SIG-M5 (cell line): ENCODE data around the gene SPATA20.

Source experiments
- DNase-seq: peaks from one replicate; lab custom pipeline; 2025; lab: John Stamatoyannopoulos, UW

SPATA20 gene

DNA sequence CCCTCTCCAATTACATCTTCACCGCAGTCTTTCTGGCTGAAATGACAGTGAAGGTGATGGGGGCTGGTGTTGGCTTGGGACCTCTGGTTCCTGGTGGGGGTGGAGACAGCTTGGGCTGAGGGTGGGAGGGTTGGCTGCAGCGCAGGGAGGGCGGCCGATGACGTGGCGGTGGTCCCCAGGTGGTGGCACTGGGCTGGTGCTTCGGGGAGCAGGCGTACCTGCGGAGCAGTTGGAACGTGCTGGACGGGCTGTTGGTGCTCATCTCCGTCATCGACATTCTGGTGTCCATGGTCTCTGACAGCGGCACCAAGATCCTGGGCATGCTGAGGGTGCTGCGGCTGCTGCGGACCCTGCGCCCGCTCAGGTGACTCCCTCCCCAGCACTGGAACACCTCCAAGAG is 55.9 kb downstream of the SPATA20 start:
- no peak for DNase-seq

DNA sequence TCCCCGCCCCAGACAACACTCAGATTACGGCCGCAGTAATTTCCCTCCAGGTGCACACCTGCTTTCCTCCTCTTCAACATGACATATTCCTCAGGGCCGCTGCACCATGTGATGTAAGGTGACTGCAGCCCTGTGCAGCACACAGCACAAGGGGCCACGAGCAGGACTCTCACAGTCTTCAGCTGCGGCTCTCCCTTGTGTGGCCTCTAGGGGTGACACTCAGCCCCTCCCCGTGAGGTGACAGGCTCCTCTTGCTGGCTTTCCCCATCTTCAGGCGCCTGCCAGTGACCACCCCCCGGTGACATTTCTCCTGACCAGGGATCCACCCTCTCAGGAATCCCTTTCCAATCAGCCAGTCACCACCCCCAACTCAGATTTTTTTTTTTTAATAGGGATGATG is 56.4 kb downstream of the SPATA20 start:
- no peak for DNase-seq

DNA sequence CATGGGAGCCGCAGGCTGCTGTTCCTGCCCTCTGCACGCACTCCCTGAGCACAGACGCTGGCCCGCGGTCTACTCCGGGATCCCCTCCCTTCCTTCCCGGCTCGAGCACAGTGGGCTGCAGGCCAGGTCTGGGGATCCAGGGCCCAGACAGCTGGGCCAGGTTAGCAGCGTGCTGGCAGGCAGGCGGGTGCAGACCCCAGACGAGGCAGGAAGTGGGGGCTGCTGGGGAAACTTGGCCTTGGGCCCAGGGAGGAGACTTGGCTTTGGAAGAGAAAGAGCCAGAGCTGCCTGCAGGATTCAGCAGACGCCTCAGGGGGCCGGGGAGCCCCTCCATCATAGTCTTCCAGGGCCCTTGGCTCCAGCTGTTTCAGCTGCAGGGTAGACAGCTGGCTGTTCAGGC is 57.5 kb downstream of the SPATA20 start:
- DNase-seq: no peak

DNA sequence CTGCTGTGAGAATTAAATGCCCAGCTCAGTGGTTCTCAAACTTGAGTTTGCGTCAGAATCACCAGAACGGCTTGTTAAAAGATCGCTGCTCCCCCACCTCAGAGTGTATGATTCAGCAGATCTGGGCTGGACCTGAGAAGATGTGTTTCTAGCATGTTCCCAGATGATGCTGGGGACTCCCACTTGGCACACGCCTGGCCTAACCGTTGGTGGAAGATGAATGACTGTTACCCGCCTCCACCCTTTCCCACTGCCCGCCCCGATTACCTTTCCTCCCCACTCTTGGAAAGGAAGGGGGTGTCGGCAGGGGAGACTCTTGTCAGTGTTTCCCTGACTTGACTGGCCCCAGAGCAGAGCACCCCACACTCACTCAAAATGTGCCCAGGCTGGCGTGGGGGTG is 58.5 kb downstream of the SPATA20 start:
- no peak for DNase-seq
